Stimulated activated naive CD4-positive, alpha-beta T cell (primary cell): ENCODE data around the gene RAB29.

Source experiments
- DNase-seq, 6 experiments: peaks; one replicate each; lab custom pipeline; 2025; lab: John Stamatoyannopoulos, UW

The RAB29 gene

GRCh38 chr1:205763980-205764379 is 11.3 kb downstream of the RAB29 start:
- no peak for DNase-seq

- DNase-seq, result no peak
Measured at GRCh38 chr1:205760606-205761005, 14.7 kb downstream of the RAB29 start.

- no peak for DNase-seq
Measured at GRCh38 chr1:205756552-205756951, 18.7 kb downstream of the RAB29 start.

- DNase-seq, result no peak
Measured at GRCh38 chr1:205754857-205755256, 20.4 kb downstream of the RAB29 start.

- DNase-seq, result peak in 1 of 6 experiments; percentile 19
Measured at GRCh38 chr1:205751036-205751651, 24.1 kb downstream of the RAB29 start.

GRCh38 chr1:205750138-205751035 is 24.9 kb downstream of the RAB29 start, which contains the start of gene NUCKS1:
TSS of gene NUCKS1 (minus strand) at chr1:205750182. CDS start at chr1:205749973, 209 bp downstream.
- DNase-seq, result peak; percentile 90 to 97 (median 96)

GRCh38 chr1:205749234-205750137 is 25.8 kb downstream of the RAB29 start:
- peak; percentile 89 to 94 (median 92) for DNase-seq

- peak in 4 of 6 experiments; percentile 42 to 63 (median 54) for DNase-seq
Measured at GRCh38 chr1:205748403-205749233, 26.7 kb downstream of the RAB29 start.

GRCh38 chr1:205746757-205747412 is 28.4 kb downstream of the RAB29 start:
- no peak for DNase-seq

- no peak for DNase-seq
Measured at GRCh38 chr1:205744403-205744802, 30.9 kb downstream of the RAB29 start.

GRCh38 chr1:205743977-205744376 is 31.3 kb downstream of the RAB29 start:
- no peak for DNase-seq

- DNase-seq, result no peak
Measured at GRCh38 chr1:205741681-205742080, 33.6 kb downstream of the RAB29 start.

GRCh38 chr1:205739348-205740160 is 35.7 kb downstream of the RAB29 start:
- DNase-seq, result no peak

- DNase-seq, result no peak
Measured at GRCh38 chr1:205735218-205735617, 40.1 kb downstream of the RAB29 start.

- no peak for DNase-seq
Measured at GRCh38 chr1:205733438-205734175, 41.7 kb downstream of the RAB29 start.

GRCh38 chr1:205729945-205730610 is 45.2 kb downstream of the RAB29 start:
- no peak for DNase-seq

- DNase-seq, result no peak
Measured at GRCh38 chr1:205726619-205727125, 48.6 kb downstream of the RAB29 start.

GRCh38 chr1:205725514-205725913 is 49.8 kb downstream of the RAB29 start:
- DNase-seq, result no peak
